CD8-positive, alpha-beta memory T cell (primary cell): Measurements from ENCODE around the gene THRB. TPM values are rescaled to one million over a fixed set of nuclear protein-coding genes. Genes with fewer than 3 reads are reported as not detected.

Experiments
- CTCF ChIA-PET: fragments of 350-600 bp; sonication (Branson Sonifier 250); formaldehyde crosslinking; loops from one replicate; lab custom pipeline; 2021; ENCODE audit warnings: antibody characterized with exemption; lab: Charles Lee
- POLR2A ChIA-PET: fragments of 350-600 bp; sonication (Branson Sonifier 250); formaldehyde crosslinking; loops from one replicate; lab custom pipeline; 2021; ENCODE audit warnings: antibody characterized with exemption; lab: Charles Lee
- DNase-seq, 5 donors: peaks; one replicate each; pipeline versions ENCODE4 v3.0.0 to v3.0.0-alpha.2; 2020 to 2022; ENCODE audit warnings: mixed read lengths in 1 of 5
- H3K27ac ChIP-seq: one replicate; pipeline ENCODE4 v1.7.0; 2013; ENCODE audit warnings: low read depth, mild to moderate bottlenecking, low read length, moderate library complexity
- H3K27me3 ChIP-seq: 2 replicates; pipeline ENCODE4 v1.7.0; 2013; ENCODE audit warnings: low read length, mild to moderate bottlenecking; ENCODE audit not compliant: insufficient read depth, poor library complexity, severe bottlenecking
- H3K36me3 ChIP-seq: 2 replicates; pipeline ENCODE4 v1.7.0; 2013; ENCODE audit warnings: mild to moderate bottlenecking, low read length, moderate library complexity; ENCODE audit not compliant: insufficient read depth
- H3K4me1 ChIP-seq: 2 replicates; pipeline ENCODE4 v1.7.0; 2013; ENCODE audit warnings: mild to moderate bottlenecking, low read length, moderate library complexity; ENCODE audit not compliant: insufficient read depth
- H3K4me3 ChIP-seq: 2 replicates; pipeline ENCODE4 v1.7.0; 2013; ENCODE audit warnings: mild to moderate bottlenecking, low read length
- H3K9me3 ChIP-seq: 2 replicates; pipeline ENCODE4 v1.7.0; 2013; ENCODE audit warnings: mild to moderate bottlenecking, low read length
- H3K27ac Mint-ChIP-seq, 8 donors: one replicate each; pipeline ENCODE4 v1.8.0; 2020 to 2021; ENCODE audit warnings: mixed read lengths in 8 of 8, mild to moderate bottlenecking in 6 of 8, inconsistent platforms in 3 of 8, moderate library complexity in 3 of 8
- H3K27me3 Mint-ChIP-seq, 2 donors: one replicate each; pipeline ENCODE4 v1.8.0; 2020 to 2021; ENCODE audit warnings: mixed read lengths in 2 of 2, mild to moderate bottlenecking in 1 of 2, moderate library complexity in 1 of 2
- H3K36me3 Mint-ChIP-seq, 3 donors: one replicate each; pipeline ENCODE4 v1.8.0; 2020 to 2021; ENCODE audit warnings: mixed read lengths in 3 of 3, inconsistent platforms in 1 of 3, mild to moderate bottlenecking in 1 of 3
- H3K4me1 Mint-ChIP-seq, 3 donors: one replicate each; pipeline ENCODE4 v1.8.0; 2020 to 2021; ENCODE audit warnings: mixed read lengths in 3 of 3, inconsistent platforms in 1 of 3, mild to moderate bottlenecking in 1 of 3
- H3K4me3 Mint-ChIP-seq, 7 donors: one replicate each; pipeline ENCODE4 v1.8.0; 2020 to 2021; ENCODE audit warnings: mixed read lengths in 7 of 7, mild to moderate bottlenecking in 6 of 7, moderate library complexity in 4 of 7, inconsistent platforms in 2 of 7
- H3K9me3 Mint-ChIP-seq, 5 donors: one replicate each; pipeline ENCODE4 v1.8.0; 2020 to 2022; ENCODE audit warnings: mixed read lengths in 5 of 5, mild to moderate bottlenecking in 3 of 5, moderate library complexity in 2 of 5, inconsistent platforms in 1 of 5
- polyA plus RNA-seq: library from polyadenylated mRNA; unstranded; fragments of 300-500 nt; fragmentation: Illumina TruSeq; gene quantifications from one replicate; pipeline ENCODE4 v1.2.3, GENCODE V29; 2021
- total RNA-seq, 2 experiments: library from RNA; stranded (reverse); gene quantifications; one replicate each; pipeline ENCODE4 v1.2.3, GENCODE V29; 2021

The THRB gene
- total and polyA plus RNA-seq, 3 experiments from 2014 or later: not detected

- no peaks in the 10 kb centered on the region for H3K4me1 ChIP-seq
- Mint-ChIP-seq H3K36me3 (no peaks in the 10 kb centered on the region), H3K27ac (no peak overlapping the region), H3K27me3 (peaks cover 0 to 1% of the 10 kb centered on the region in 2 donors), H3K4me3 (no peak overlapping the region), H3K4me1 (no peaks in the 10 kb centered on the region), H3K9me3 (peaks cover 0 to 2% (median 0%) of the 10 kb centered on the region in 5 donors)
- no peaks in the 10 kb centered on the region for H3K9me3 ChIP-seq
- no peaks in the 10 kb centered on the region for H3K27me3 ChIP-seq
- POLR2A ChIA-PET: no interaction called here
- DNase-seq: no peak
- H3K4me3 ChIP-seq: no peak overlapping the region
- H3K36me3 ChIP-seq: no peaks in the 10 kb centered on the region
- no peak overlapping the region for H3K27ac ChIP-seq
- CTCF ChIA-PET: no interaction called here
Measured at GRCh38 chr3:24339266-24339825, 155.3 kb downstream of the THRB start.

GRCh38 chr3:24338409-24339130 is 156.1 kb downstream of the THRB start:
- H3K36me3 ChIP-seq: no peaks in the 10 kb centered on the region
- ChIA-PET POLR2A (no interaction called here), CTCF (no interaction called here)
- no peaks in the 10 kb centered on the region for H3K27me3 ChIP-seq
- DNase-seq: no peak
- no peaks in the 10 kb centered on the region for H3K9me3 ChIP-seq
- H3K4me3 ChIP-seq: no peak overlapping the region
- no peak overlapping the region for H3K27ac Mint-ChIP-seq
- no peak overlapping the region for H3K27ac ChIP-seq
- no peaks in the 10 kb centered on the region for H3K4me1 ChIP-seq
- peaks cover 0 to 1% of the 10 kb centered on the region in 2 donors for H3K27me3 Mint-ChIP-seq
- no peaks in the 10 kb centered on the region for H3K36me3 Mint-ChIP-seq
- H3K9me3 Mint-ChIP-seq: peaks cover 0 to 6% (median 0%) of the 10 kb centered on the region in 5 donors
- no peak overlapping the region for H3K4me3 Mint-ChIP-seq
- no peaks in the 10 kb centered on the region for H3K4me1 Mint-ChIP-seq

- H3K4me1 ChIP-seq: no peaks in the 10 kb centered on the region
- Mint-ChIP-seq H3K27ac (no peak overlapping the region), H3K27me3 (peaks cover 0 to 1% of the 10 kb centered on the region in 2 donors), H3K9me3 (peaks cover 0 to 3% (median 0%) of the 10 kb centered on the region in 5 donors), H3K4me1 (no peaks in the 10 kb centered on the region), H3K4me3 (no peak overlapping the region), H3K36me3 (no peaks in the 10 kb centered on the region)
- H3K36me3 ChIP-seq: no peaks in the 10 kb centered on the region
- no peaks in the 10 kb centered on the region for H3K27me3 ChIP-seq
- H3K4me3 ChIP-seq: no peak overlapping the region
- CTCF ChIA-PET: no interaction called here
- no peak for DNase-seq
- POLR2A ChIA-PET: no interaction called here
- no peak overlapping the region for H3K27ac ChIP-seq
- no peaks in the 10 kb centered on the region for H3K9me3 ChIP-seq
Measured at GRCh38 chr3:24336101-24336500, 158.5 kb downstream of the THRB start.

GRCh38 chr3:24332092-24332491 is 162.6 kb downstream of the THRB start:
- H3K4me1 Mint-ChIP-seq: no peaks in the 10 kb centered on the region
- H3K27me3 Mint-ChIP-seq: peaks cover 0 to 1% of the 10 kb centered on the region in 2 donors
- Histone ChIP-seq H3K4me1 (no peaks in the 10 kb centered on the region), H3K36me3 (no peaks in the 10 kb centered on the region), H3K4me3 (no peak overlapping the region), H3K27ac (no peak overlapping the region), H3K27me3 (no peaks in the 10 kb centered on the region), H3K9me3 (no peaks in the 10 kb centered on the region)
- no peak overlapping the region for H3K4me3 Mint-ChIP-seq
- H3K36me3 Mint-ChIP-seq: no peaks in the 10 kb centered on the region
- ChIA-PET CTCF (no interaction called here), POLR2A (no interaction called here)
- DNase-seq: no peak
- H3K27ac Mint-ChIP-seq: no peak overlapping the region
- peaks cover 0 to 5% (median 3%) of the 10 kb centered on the region in 5 donors for H3K9me3 Mint-ChIP-seq

GRCh38 chr3:24323272-24323671 is 171.4 kb downstream of the THRB start:
- H3K4me3 Mint-ChIP-seq: no peak overlapping the region
- no peak overlapping the region for H3K27ac Mint-ChIP-seq
- H3K36me3 ChIP-seq: no peaks in the 10 kb centered on the region
- no peak overlapping the region for H3K27ac ChIP-seq
- H3K4me1 ChIP-seq: no peaks in the 10 kb centered on the region
- ChIA-PET POLR2A (no interaction called here), CTCF (no interaction called here)
- no peak for DNase-seq
- no peak overlapping the region for H3K4me3 ChIP-seq
- H3K36me3 Mint-ChIP-seq: no peaks in the 10 kb centered on the region
- H3K27me3 ChIP-seq: no peaks in the 10 kb centered on the region
- H3K9me3 Mint-ChIP-seq: peaks cover 0 to 8% (median 1%) of the 10 kb centered on the region in 5 donors
- no peaks in the 10 kb centered on the region for H3K4me1 Mint-ChIP-seq
- no peaks in the 10 kb centered on the region for H3K27me3 Mint-ChIP-seq
- peaks cover 2% of the 10 kb centered on the region for H3K9me3 ChIP-seq

GRCh38 chr3:24320601-24321000 is 174.0 kb downstream of the THRB start:
- Histone ChIP-seq H3K36me3 (no peaks in the 10 kb centered on the region), H3K4me1 (no peaks in the 10 kb centered on the region), H3K27me3 (no peaks in the 10 kb centered on the region), H3K27ac (no peak overlapping the region), H3K4me3 (no peak overlapping the region), H3K9me3 (peaks cover 6% of the 10 kb centered on the region)
- no peak overlapping the region for H3K4me3 Mint-ChIP-seq
- peaks cover 0 to 9% (median 3%) of the 10 kb centered on the region in 5 donors for H3K9me3 Mint-ChIP-seq
- H3K36me3 Mint-ChIP-seq: no peaks in the 10 kb centered on the region
- POLR2A ChIA-PET: no interaction called here
- no peaks in the 10 kb centered on the region for H3K4me1 Mint-ChIP-seq
- no peak overlapping the region for H3K27ac Mint-ChIP-seq
- peaks cover 4 to 6% of the 10 kb centered on the region in 2 donors for H3K27me3 Mint-ChIP-seq
- DNase-seq: no peak
- CTCF ChIA-PET: no interaction called here

- Mint-ChIP-seq H3K4me3 (no peak overlapping the region), H3K27me3 (peaks cover 4 to 6% of the 10 kb centered on the region in 2 donors), H3K27ac (no peak overlapping the region), H3K4me1 (no peaks in the 10 kb centered on the region), H3K9me3 (peaks cover 2 to 9% (median 4%) of the 10 kb centered on the region in 5 donors), H3K36me3 (no peaks in the 10 kb centered on the region)
- CTCF ChIA-PET: no interaction called here
- no peak overlapping the region for H3K4me3 ChIP-seq
- no peaks in the 10 kb centered on the region for H3K36me3 ChIP-seq
- no peak overlapping the region for H3K27ac ChIP-seq
- H3K27me3 ChIP-seq: no peaks in the 10 kb centered on the region
- no peak for DNase-seq
- peaks cover 6% of the 10 kb centered on the region for H3K9me3 ChIP-seq
- no peaks in the 10 kb centered on the region for H3K4me1 ChIP-seq
- POLR2A ChIA-PET: no interaction called here
Measured at GRCh38 chr3:24318677-24319287, 175.9 kb downstream of the THRB start.

GRCh38 chr3:24316887-24317383 is 177.7 kb downstream of the THRB start:
- no peaks in the 10 kb centered on the region for H3K4me1 Mint-ChIP-seq
- H3K27ac ChIP-seq: no peak overlapping the region
- ChIA-PET POLR2A (no interaction called here), CTCF (no interaction called here)
- H3K9me3 ChIP-seq: peaks cover 6% of the 10 kb centered on the region
- no peaks in the 10 kb centered on the region for H3K4me1 ChIP-seq
- H3K27me3 Mint-ChIP-seq: peaks cover 4 to 6% of the 10 kb centered on the region in 2 donors
- H3K4me3 Mint-ChIP-seq: no peak overlapping the region
- DNase-seq: no peak
- no peak overlapping the region for H3K27ac Mint-ChIP-seq
- no peak overlapping the region for H3K4me3 ChIP-seq
- H3K36me3 Mint-ChIP-seq: no peaks in the 10 kb centered on the region
- no peaks in the 10 kb centered on the region for H3K36me3 ChIP-seq
- H3K27me3 ChIP-seq: no peaks in the 10 kb centered on the region
- H3K9me3 Mint-ChIP-seq: peaks cover 2 to 9% (median 4%) of the 10 kb centered on the region in 5 donors
